Measurements from ENCODE around the gene ALG5.

Gene ALG5

DNA sequence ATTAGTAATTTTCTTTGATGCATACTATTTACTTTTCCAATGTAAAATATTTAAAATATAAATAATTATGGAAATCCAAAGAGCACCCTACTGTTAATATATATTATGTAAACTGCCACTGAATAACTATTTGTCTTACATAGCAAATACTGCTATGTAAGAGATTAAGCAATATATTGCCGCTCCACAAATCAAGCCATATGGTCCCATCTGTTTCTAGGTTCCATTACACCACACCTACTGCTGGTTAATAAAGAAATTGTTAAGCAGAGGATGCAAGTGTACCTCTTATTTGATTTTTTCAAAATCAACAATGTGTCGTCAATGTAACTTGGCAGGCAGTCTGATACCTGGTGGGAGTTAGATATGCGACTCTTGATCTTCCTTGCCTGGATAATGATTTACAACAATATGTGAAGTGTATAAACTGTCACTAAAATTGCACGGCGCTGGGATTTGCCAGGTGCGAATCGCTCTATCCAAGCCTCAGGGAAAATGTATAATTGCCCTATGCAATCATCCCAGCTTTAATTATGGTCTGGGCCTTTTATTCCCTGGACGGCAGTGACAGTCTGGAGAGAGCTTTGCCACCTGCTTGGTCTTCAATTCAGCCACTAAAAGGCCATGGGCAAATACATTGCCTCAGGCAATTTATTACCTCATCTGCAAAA is 95.1 kb downstream of the ALG5 start:
- Histone ChIP-seq H3K4me1 (ENCODE audit: low read depth, poor library complexity, severe bottlenecking) (no peaks in the 10 kb centered on the region), H3K4me2 (no peak overlapping the region), H3K27ac (no peak overlapping the region), H4K20me1 (ENCODE audit: insufficient read depth) (no peaks in the 10 kb centered on the region), H3K4me3 (IDR thresholded peaks at IDR 0.05; ENCODE audit: insufficient read depth, low read depth, low read length) (no peak overlapping the region), H2AFZ (ENCODE audit: low read depth) (no peak overlapping the region), H3K9ac (no peak overlapping the region), H3K79me2 (ENCODE audit: insufficient read depth, low read depth) (no peaks in the 10 kb centered on the region), H3K36me3 (ENCODE audit: insufficient read depth) (no peaks in the 10 kb centered on the region), H3K27me3 (ENCODE audit: insufficient read depth, low read depth) (no peaks in the 10 kb centered on the region)
- TF ChIP-seq, protein P1, sequence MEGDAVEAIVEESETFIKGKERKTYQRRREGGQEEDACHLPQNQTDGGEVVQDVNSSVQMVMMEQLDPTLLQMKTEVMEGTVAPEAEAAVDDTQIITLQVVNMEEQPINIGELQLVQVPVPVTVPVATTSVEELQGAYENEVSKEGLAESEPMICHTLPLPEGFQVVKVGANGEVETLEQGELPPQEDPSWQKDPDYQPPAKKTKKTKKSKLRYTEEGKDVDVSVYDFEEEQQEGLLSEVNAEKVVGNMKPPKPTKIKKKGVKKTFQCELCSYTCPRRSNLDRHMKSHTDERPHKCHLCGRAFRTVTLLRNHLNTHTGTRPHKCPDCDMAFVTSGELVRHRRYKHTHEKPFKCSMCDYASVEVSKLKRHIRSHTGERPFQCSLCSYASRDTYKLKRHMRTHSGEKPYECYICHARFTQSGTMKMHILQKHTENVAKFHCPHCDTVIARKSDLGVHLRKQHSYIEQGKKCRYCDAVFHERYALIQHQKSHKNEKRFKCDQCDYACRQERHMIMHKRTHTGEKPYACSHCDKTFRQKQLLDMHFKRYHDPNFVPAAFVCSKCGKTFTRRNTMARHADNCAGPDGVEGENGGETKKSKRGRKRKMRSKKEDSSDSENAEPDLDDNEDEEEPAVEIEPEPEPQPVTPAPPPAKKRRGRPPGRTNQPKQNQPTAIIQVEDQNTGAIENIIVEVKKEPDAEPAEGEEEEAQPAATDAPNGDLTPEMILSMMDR (conservative IDR thresholded peaks at IDR 0.05; ENCODE audit: low read depth, low read length): no peak

Data from KMS-11 (cell line).